A549 (cell line): ENCODE measurements around the gene SLC43A1. TPM values are rescaled to one million over a fixed set of nuclear protein-coding genes. Genes with fewer than 3 reads are reported as not detected.
A peak's percentile ranks its signal among the peaks of the same experiment; 100 is the strongest.

Experiments used
- ATAC-seq, 2 experiments: fragments of 200-7000 bp in 1 of 2; fragments of >200 bp in 1 of 2; cut with Nextera tagmentation in 1 of 2; cut with Tn5 transposase in 1 of 2; 3 replicates each; pipeline versions ENCODE4 v1.8.0 to v1.9.1; 2018 to 2020; ENCODE audit warnings: mild to moderate bottlenecking in 1 of 2, moderate library complexity in 1 of 2
- CTCF ChIA-PET: fragments of 300-600 bp; sonication (Branson Sonifier 250); formaldehyde crosslinking; extraction: SDS; loops from one replicate; lab custom pipeline; 2021; ENCODE audit warnings: antibody characterized with exemption, inconsistent platforms; lab: Yijun Ruan, JAX
- POLR2A ChIA-PET: fragments of 350-600 bp; formaldehyde crosslinking; extraction: SDS; loops from one replicate; lab custom pipeline; 2021; ENCODE audit warnings: antibody characterized with exemption, inconsistent platforms; lab: Yijun Ruan, JAX
- DNase-seq, 2 experiments: peaks; one replicate each; pipeline versions ENCODE4 v3.0.0 to v3.0.0-alpha.2; 2011 to 2016; ENCODE audit warnings: low read depth in 1 of 2, low spot score in 1 of 2
- FAIRE-seq: peaks from 2 replicates; lab custom pipeline; 2011; peaks lifted over from hg19 to GRCh38; lab: Jason Lieb, UNC
- H3K27ac ChIP-seq, 2 experiments: fragments of >200 bp; sonication (Bioruptor Twin); formaldehyde crosslinking; 3 replicates each; pipeline ENCODE4 v1.5.1; 2016 to 2017
- H3K4me1 ChIP-seq: fragments of >200 bp; sonication (Bioruptor Twin); formaldehyde crosslinking; 3 replicates; pipeline ENCODE4 v1.6.1; 2016
- H3K4me2 ChIP-seq: fragments of >200 bp; sonication (Bioruptor Twin); formaldehyde crosslinking; 3 replicates; pipeline ENCODE4 v1.6.1; 2016
- H3K4me3 ChIP-seq: fragments of >200 bp; sonication (Bioruptor Twin); formaldehyde crosslinking; 3 replicates; pipeline ENCODE4 v1.5.1; 2016
- H3K9me3 ChIP-seq: fragments of >200 bp; sonication (Bioruptor Twin); formaldehyde crosslinking; 3 replicates; pipeline ENCODE4 v1.6.1; 2016
- BHLHE40 ChIP-seq: IDR thresholded peaks from 2 replicates; pipeline ENCODE4 v1.6.1; 2012; ENCODE audit warnings: low read depth, low read length, inconsistent platforms
- GATA3 ChIP-seq: IDR thresholded peaks from 2 replicates; pipeline ENCODE4 v1.6.1; 2012; ENCODE audit warnings: borderline replicate concordance
- HMGXB4 ChIP-seq: fragments of 250-450 bp; sonication (Bioruptor Pico); IDR thresholded peaks from 2 replicates; pipeline ENCODE4 v1.5.0; 2021; ENCODE audit warnings: mild to moderate bottlenecking, moderate library complexity, borderline replicate concordance
- JUNB ChIP-seq: fragments of >200 bp; sonication (Bioruptor Twin); formaldehyde crosslinking; IDR thresholded peaks from 2 replicates; pipeline ENCODE4 v1.6.1; 2016
- KDM1A ChIP-seq: fragments of 200-600 bp; sonication (generic); IDR thresholded peaks from 2 replicates; pipeline ENCODE4 v1.6.1; 2016; ENCODE audit warnings: low read depth, mild to moderate bottlenecking
- MAFK ChIP-seq: fragments of 450-650 bp; IDR thresholded peaks from 2 replicates; pipeline ENCODE4 v1.6.1; 2014; ENCODE audit not compliant: partially characterized antibody
- MAX ChIP-seq: IDR thresholded peaks from 2 replicates; pipeline ENCODE4 v1.6.1; 2012
- MAZ ChIP-seq: fragments of 150-350 bp; IDR thresholded peaks from 2 replicates; pipeline ENCODE4 v1.6.1; 2014; ENCODE audit warnings: antibody characterized with exemption, low read depth, low read length, borderline replicate concordance
- PHF8 ChIP-seq: fragments of 200-600 bp; sonication (generic); IDR thresholded peaks from 2 replicates; pipeline ENCODE4 v1.6.1; 2016; ENCODE audit warnings: low read depth, mild to moderate bottlenecking, antibody characterized with exemption, moderate library complexity, borderline replicate concordance
- RCOR1 ChIP-seq: fragments of 150-350 bp; IDR thresholded peaks from 2 replicates; pipeline ENCODE4 v1.6.1; 2014; ENCODE audit warnings: antibody characterized with exemption, low read length, low read depth
- REST ChIP-seq: fragments of 200-600 bp; sonication (generic); IDR thresholded peaks from 2 replicates; pipeline ENCODE4 v1.6.1; 2016; ENCODE audit warnings: antibody characterized with exemption, mild to moderate bottlenecking, moderate library complexity
- ZSCAN20 ChIP-seq: fragments of 250-450 bp; sonication (Bioruptor Pico); IDR thresholded peaks from 2 replicates; pipeline ENCODE4 v1.8.0; 2022; ENCODE audit warnings: mild to moderate bottlenecking, moderate library complexity
- WGBS: methylation state at CpG from one replicate; pipeline ENCODE4 v1.1.6; 2017; ENCODE audit errors: missing lambda C conversion rate; 5-methylcytosine and 5-hydroxymethylcytosine counted together
- polyA plus RNA-seq, 4 experiments: library from polyadenylated mRNA; depleted of rRNA in 3 of 4; stranded (reverse); fragments of >200 nt; fragmentation: RNase III in 1 of 4; extraction: RNeasy Plus Mini Kit Qiagen cat#74134 plus additional on column Dnase treatment in 1 of 4; gene quantifications; 2 replicates in 3 of 4; 3 replicates in 1 of 4; pipeline ENCODE4 v1.2.3, GENCODE V29; 2011 to 2017

Gene SLC43A1
- polyA plus RNA-seq, 2 of the 4 experiments (the other 2 are of a cell fraction), result 1.0 to 4.6 TPM

- CTCF ChIA-PET, result interaction anchor here (0.6 to 8.6 kb wide), 6 partner anchors 19 to 230 kb away, joined by 3 to 67 read pairs (median 4); partner anchors contain the start of genes BTBD18 and RTN4RL2
- Histone ChIP-seq H3K9me3 (no peaks in the 10 kb centered on the region), H3K27ac (no peak overlapping the region), H3K4me1 (peaks cover 2% of the 10 kb centered on the region; the same call in 1 of the 3 replicates), H3K4me2 (no peak overlapping the region)
- FAIRE-seq (no peak), DNase-seq (no peak), ATAC-seq (no peak)
- POLR2A ChIA-PET, result no interaction called here
- TF ChIP-seq BHLHE40, result no peak
- no peak for TF ChIP-seq HMGXB4 (CRISPR knock-in tag)
- no peak for TF ChIP-seq JUNB
- no peak for TF ChIP-seq GATA3
- TF ChIP-seq RCOR1, result no peak
- no peak for TF ChIP-seq ZSCAN20 (CRISPR knock-in tag)
- TF ChIP-seq, all 56 proteins: peak for 0
- no peak overlapping the region for H3K4me3 ChIP-seq
- 92% methylated on average over 2 of the region's 2 CpGs for WGBS
Observed at GRCh38 chr11:57521116-57521515, 5.6 kb upstream of the SLC43A1 start.

GRCh38 chr11:57516061-57516443 is 550 bp upstream of the SLC43A1 start:
- POLR2A ChIA-PET, result no interaction called here
- H3K4me2 ChIP-seq, result peak overlapping the region; percentile 91

GRCh38 chr11:57514538-57515331 is 767 bp downstream of the SLC43A1 start:
- peak overlapping the region; percentile 68 to 85 for H3K27ac ChIP-seq
- H3K4me1 ChIP-seq, result peaks cover 4% of the 10 kb centered on the region; the same call in 1 of the 3 replicates
- POLR2A ChIA-PET, result no interaction called here
- CTCF ChIA-PET, result interaction anchor here (0.8 to 8.6 kb wide), 11 partner anchors 10 to 162 kb away, joined by 3 to 119 read pairs (median 5); partner anchors contain the start of gene RTN4RL2
- peak; percentile 44 to 64 for ATAC-seq
- 5% methylated on average over 41 of the region's 57 CpGs for WGBS
- TF ChIP-seq REST (no peak), ZSCAN20 (CRISPR knock-in tag) (no peak), KDM1A (peak; percentile 84), PHF8 (no peak), MAX (peak; percentile 23; the same call in 1 of the 2 replicates)
- peak in 1 of 2 experiments; percentile 46 for DNase-seq
- FAIRE-seq, result no peak
- no peaks in the 10 kb centered on the region for H3K9me3 ChIP-seq
- H3K4me3 ChIP-seq, result peak overlapping the region; percentile 78
- H3K4me2 ChIP-seq, result peak overlapping the region; percentile 91

More at GRCh38 chr11:57516061-57516443, 550 bp upstream of the SLC43A1 start:
- ATAC-seq, result no peak
- CTCF ChIA-PET, result interaction anchor here (1.0 to 8.6 kb wide), 9 partner anchors 11 to 163 kb away, joined by 4 to 119 read pairs (median 8); partner anchors contain the start of genes RTN4RL2 and UBE2L6
- peak overlapping the region; percentile 78 for H3K4me3 ChIP-seq
- H3K4me1 ChIP-seq, result peaks cover 4% of the 10 kb centered on the region; the same call in 1 of the 3 replicates
- H3K9me3 ChIP-seq, result no peaks in the 10 kb centered on the region
- no peak for DNase-seq
- WGBS, result 31% methylated on average over 5 of the region's 5 CpGs
- TF ChIP-seq MAZ, result no peak
- peak; percentile 62 for TF ChIP-seq MAFK
- peak overlapping the region; percentile 68 to 85 for H3K27ac ChIP-seq
- no peak for FAIRE-seq
